Activated T-helper 1 cell treated with anti-CD3 and anti-CD28 coated beads, Interleukin-12 subunit alpha, Interleukin-12 subunit beta, Interleukin-2, Interleukin-4 antibody, amounts not matched to agents 30 ng/mL and 10 ng/mL and 1 ng/mL, durations not matched to agents 14 hours and 24 hours and 36 hours (primary cell): Measurements from ENCODE around the gene TCN2. TPM values are rescaled to one million over a fixed set of nuclear protein-coding genes. Genes with fewer than 3 reads are reported as not detected.
"Not testable (repeated sequence)": the region's sequence is repeated elsewhere in the genome, so short reads cannot be mapped to it uniquely, and the experiment has no call there.

ENCODE experiments used
- DNase-seq: peaks from one replicate; pipeline ENCODE4 v3.0.0; 2021; ENCODE audit warnings: low spot score
- H3K27ac Mint-ChIP-seq: one replicate; pipeline ENCODE4 v1.8.0; 2021; ENCODE audit warnings: mild to moderate bottlenecking, mixed read lengths
- H3K27me3 Mint-ChIP-seq: one replicate; pipeline ENCODE4 v1.8.0; 2022; ENCODE audit warnings: mild to moderate bottlenecking, moderate library complexity, mixed read lengths; ENCODE audit not compliant: insufficient read depth
- H3K36me3 Mint-ChIP-seq: one replicate; pipeline ENCODE4 v1.8.0; 2021; ENCODE audit warnings: low read depth, mixed read lengths
- H3K4me1 Mint-ChIP-seq: one replicate; pipeline ENCODE4 v1.8.0; 2021; ENCODE audit warnings: low read depth, mixed read lengths
- H3K4me3 Mint-ChIP-seq: one replicate; pipeline ENCODE4 v1.8.0; 2021; ENCODE audit warnings: mild to moderate bottlenecking, moderate library complexity, mixed read lengths
- H3K9me3 Mint-ChIP-seq: one replicate; pipeline ENCODE4 v1.8.0; 2021; ENCODE audit warnings: mixed read lengths
- intact Hi-C: fragments of 100-400 bp; cut with micrococcal nuclease; formaldehyde crosslinking; loops from one replicate; pipeline ENCODE4 v1.15.1; 2024
- total RNA-seq: library from RNA; stranded (reverse); gene quantifications from 2 replicates; pipeline ENCODE4 v1.2.3, GENCODE V29; 2022

TCN2 gene
- total RNA-seq: 0.23 and 0.34 TPM in 2 replicates

DNA sequence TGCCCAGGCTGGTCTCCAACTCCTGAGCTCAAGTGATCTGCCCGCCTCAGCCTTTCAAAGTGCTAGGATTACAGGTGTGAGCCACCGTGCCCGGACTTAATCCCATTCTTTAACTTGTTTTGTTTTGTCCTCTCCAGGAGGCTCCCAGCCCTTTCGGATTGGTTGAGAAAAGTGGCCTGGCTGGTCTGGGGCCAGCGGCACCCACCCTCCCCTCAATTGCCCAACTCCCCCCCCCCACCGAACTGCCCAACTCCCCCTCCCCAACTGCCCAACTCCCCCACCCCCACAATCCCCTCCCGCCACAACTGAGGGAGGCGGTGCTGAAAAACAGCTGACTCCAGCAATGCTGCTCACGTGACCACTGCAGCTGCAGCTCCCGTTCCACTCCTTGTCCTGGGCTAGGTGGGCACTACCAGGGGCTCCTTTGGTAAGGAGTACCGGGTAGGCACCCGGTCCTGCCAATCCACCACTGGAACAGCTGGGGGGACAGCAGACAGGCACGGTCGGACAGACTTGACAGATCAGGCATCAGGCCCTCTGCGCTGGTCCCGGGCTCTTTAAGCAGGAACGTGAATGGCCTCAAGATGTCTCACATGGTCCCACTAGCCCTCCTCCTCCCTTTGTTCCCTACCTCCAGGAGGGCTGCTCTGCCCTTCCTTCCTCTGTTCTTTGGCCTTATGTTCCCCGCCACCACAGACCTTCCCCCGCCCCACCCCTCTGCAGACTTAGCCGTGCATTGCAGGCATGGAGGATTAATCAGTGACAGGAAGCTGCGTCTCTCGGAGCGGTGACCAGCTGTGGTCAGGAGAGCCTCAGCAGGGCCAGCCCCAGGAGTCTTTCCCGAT, at the start of gene TCN2:
TSS of gene TCN2 (plus strand) at position 720 of the 845 bp plus-strand sequence. CDS start 158 bp downstream, outside the sequence.
- peak within 1 kb of the TSS; percentile 82 for H3K4me3 Mint-ChIP-seq
- peak within 1 kb of the TSS; percentile 47 for H3K27ac Mint-ChIP-seq
- no peaks in the 10 kb centered on the region for H3K27me3 Mint-ChIP-seq
- H3K36me3 Mint-ChIP-seq: peaks cover 1% of the 10 kb centered on the region
- peaks cover 65% of the 10 kb centered on the region for H3K4me1 Mint-ChIP-seq
- H3K9me3 Mint-ChIP-seq: no peaks in the 10 kb centered on the region
- intact Hi-C loops: no loop called here
- DNase-seq: peak; percentile 19

DNA sequence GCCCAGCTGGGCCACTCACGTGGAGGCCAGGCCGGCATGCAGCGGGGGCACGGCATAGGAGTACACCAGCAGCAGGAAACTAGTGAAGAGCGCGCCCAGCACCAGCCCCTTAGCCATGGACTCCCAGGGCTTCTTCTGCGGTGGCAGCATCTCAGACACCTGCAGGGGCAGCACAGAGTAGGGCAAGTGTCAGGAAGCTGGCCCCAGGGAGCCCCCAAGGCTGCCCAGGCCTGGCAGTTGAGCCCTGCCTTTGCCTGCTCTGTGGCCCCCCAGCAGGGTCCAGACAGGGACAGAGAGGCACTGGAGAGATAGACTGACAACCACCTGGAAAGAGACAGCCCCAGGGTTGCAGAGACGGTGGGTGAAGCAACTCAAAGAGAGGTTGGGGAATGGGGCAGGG, 49.7 kb upstream of the TCN2 start:
- intact Hi-C loops: no loop called here
- Mint-ChIP-seq H3K27me3 (no peaks in the 10 kb centered on the region), H3K27ac (no peak overlapping the region), H3K4me1 (no peaks in the 10 kb centered on the region), H3K4me3 (no peak overlapping the region), H3K9me3 (no peaks in the 10 kb centered on the region), H3K36me3 (no peaks in the 10 kb centered on the region)
- DNase-seq: no peak

DNA sequence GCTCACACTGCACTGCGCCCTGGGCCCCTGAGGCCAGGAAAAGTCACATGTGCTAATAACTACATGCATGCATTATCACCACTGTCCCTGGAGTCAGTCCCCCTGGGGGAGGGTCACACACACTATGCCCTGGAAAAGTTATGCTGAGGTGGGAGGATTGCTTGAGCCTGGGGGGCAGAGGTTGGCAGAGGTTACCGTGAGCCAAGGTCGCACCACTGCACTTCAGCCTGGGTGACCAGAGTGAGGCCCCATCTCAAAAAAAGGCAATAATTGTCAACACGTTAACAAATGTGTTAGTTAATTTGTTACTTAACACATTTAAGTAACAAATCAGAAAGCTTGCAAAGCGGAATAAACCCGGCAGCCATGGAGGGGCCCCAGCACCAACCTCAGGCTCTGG, 47.1 kb upstream of the TCN2 start:
- H3K4me1 Mint-ChIP-seq: no peaks in the 10 kb centered on the region
- no peak for DNase-seq
- H3K27me3 Mint-ChIP-seq: no peaks in the 10 kb centered on the region
- H3K27ac Mint-ChIP-seq: no peak overlapping the region
- no peak overlapping the region for H3K4me3 Mint-ChIP-seq
- no peaks in the 10 kb centered on the region for H3K36me3 Mint-ChIP-seq
- no peaks in the 10 kb centered on the region for H3K9me3 Mint-ChIP-seq
- intact Hi-C loops: no loop called here

DNA sequence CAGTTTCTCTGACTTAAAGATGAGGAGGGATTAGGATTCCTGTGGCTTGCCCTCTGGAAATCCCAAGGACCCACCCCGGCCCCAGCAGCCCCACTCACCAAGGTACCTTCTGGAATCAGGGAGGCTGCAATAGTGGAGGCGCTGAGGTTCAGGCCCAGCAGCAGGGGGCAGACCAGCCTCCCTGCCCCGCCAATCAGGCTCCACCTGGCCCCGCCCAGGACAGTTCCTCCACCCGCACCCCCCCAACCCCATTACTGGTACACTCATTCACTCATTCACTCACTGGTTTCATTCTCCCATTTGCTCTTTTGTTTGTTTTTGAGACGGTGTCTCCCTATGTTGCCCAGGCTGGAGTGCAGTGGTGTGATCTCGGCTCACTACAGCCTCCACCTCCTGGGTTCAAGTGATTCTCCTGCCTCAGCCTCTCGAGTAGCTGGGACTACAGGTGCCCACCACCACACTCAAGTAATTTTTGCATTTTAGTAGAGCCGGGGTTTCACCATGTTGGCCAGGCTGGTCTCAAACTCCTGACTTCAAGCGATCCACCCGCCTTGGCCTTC, 46.3 kb upstream of the TCN2 start:
- H3K36me3 Mint-ChIP-seq, H3K27me3 Mint-ChIP-seq, H3K9me3 Mint-ChIP-seq, intact Hi-C loops, H3K4me3 Mint-ChIP-seq, H3K4me1 Mint-ChIP-seq, H3K27ac Mint-ChIP-seq, DNase-seq: not testable (repeated sequence)

DNA sequence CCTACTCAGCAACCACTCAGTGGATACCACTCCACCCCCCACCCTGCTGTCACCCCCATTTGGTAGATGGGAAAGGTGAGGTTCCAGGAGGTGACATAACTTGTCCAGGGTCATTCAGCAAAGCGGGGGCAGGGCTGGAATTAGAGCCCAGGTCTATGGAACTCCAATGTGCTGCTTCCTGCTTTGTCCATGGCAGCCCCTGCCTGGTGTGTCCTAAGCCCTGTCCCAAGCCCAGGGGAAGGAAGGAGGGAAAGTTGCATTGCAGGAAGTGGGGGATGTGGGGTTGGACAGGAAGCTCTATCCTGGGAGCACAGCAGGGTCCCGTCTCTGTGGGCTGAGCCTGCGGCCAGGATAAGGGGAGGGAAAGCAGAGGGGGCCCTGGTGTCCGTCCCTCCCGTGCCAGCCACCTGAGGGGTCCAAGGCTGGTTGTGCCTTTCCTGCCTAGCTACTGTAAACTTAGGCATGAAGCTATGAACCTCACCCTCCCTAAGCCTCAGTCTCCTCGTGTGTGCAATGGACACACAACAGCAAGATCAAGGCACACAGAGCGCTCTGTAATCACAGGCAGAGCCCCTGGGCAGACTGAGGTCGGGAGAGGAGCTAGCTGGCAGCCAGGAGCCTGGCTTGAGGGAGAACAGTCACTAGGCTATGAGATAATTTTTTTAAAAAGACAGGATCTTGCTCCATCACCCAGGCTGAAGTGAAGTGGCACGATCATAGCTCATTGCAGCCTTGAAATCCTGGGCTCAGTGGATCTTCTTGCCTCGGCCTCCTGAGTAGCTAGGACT, 45.4 kb upstream of the TCN2 start:
- Mint-ChIP-seq H3K27me3 (no peaks in the 10 kb centered on the region), H3K9me3 (no peaks in the 10 kb centered on the region), H3K4me3 (no peak overlapping the region), H3K4me1 (no peaks in the 10 kb centered on the region), H3K36me3 (no peaks in the 10 kb centered on the region), H3K27ac (no peak overlapping the region)
- no peak for DNase-seq
- intact Hi-C loops: no loop called here

DNA sequence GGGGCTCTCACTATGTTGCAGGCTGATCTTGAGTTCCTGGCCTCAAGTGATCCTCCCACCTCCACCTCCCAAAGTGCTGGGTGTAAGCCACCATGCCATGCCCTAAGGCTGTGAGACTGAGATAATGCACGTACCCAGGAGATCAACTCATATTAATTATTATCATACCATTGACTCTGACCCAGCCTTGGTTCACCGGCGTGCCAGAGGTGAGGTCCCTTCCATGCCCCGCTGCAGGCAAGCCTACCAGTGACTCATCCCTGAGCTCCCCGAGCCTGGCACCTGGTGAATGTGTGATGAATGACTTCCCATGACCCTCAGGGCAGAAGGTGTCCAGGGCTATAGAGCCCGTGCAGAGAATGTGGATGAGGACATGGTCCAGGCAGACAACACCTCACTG, 44.6 kb upstream of the TCN2 start:
- intact Hi-C loops: no loop called here
- Mint-ChIP-seq H3K4me3 (no peak overlapping the region), H3K4me1 (no peaks in the 10 kb centered on the region), H3K27ac (no peak overlapping the region), H3K36me3 (no peaks in the 10 kb centered on the region), H3K9me3 (no peaks in the 10 kb centered on the region), H3K27me3 (peaks cover 3% of the 10 kb centered on the region)
- no peak for DNase-seq

DNA sequence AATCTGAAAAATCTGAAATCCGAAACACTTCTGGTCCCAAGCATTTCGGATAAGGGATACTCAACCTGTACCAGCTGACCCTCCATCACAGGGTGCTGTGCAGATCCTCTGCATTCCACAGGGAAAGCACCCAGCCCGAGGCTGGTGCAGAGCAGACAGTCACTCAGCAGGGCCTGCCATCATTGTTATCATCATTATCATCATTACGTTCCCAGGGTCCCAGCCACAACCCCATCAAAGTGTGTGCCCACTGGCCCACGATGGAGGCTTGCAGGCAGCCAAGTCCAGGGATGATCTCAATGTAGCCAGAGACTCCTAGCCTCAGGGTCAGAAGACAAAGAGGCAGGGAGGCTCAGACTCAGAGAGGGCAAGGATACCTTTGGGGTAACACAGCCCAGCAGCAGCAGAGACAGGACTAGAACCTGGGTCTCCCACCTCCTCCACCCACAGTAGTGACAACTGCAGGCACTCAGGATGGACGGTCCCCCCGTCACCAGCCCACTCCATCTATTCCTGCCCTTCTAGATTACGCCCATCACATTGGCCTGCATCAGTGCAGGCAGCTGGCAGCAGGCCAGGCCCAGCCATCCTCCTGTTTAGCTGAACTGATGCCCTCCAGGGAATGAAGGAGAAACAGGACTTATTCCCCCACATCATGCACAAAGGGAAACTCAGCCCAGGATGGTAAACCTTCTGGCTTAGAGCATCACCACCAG, 42.8 kb upstream of the TCN2 start:
- DNase-seq: no peak
- Mint-ChIP-seq H3K27ac (no peak overlapping the region), H3K27me3 (peaks cover 3% of the 10 kb centered on the region), H3K9me3 (no peaks in the 10 kb centered on the region), H3K4me1 (no peaks in the 10 kb centered on the region), H3K36me3 (no peaks in the 10 kb centered on the region), H3K4me3 (no peak overlapping the region)
- intact Hi-C loops: no loop called here

DNA sequence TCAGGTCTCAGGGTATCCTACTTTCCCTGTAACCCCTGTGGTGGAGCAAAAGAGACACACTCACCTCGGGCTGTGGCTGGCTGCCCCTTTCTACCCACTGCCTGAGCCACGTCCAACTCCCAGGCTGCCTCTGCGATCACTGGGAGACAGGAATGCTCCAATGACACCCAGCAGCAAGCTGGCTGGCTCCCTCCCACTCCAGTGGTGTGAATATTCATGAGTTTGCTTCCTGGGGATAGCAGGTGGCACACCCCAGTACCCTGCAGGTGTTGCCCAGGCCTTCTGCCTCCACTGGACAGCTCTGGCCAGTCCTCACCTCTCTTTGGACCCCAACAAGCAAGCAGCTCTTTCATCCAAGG, 42.2 kb upstream of the TCN2 start:
- no peaks in the 10 kb centered on the region for H3K9me3 Mint-ChIP-seq
- no peak for DNase-seq
- H3K4me3 Mint-ChIP-seq: no peak overlapping the region
- H3K27me3 Mint-ChIP-seq: peaks cover 3% of the 10 kb centered on the region
- H3K27ac Mint-ChIP-seq: no peak overlapping the region
- no peaks in the 10 kb centered on the region for H3K36me3 Mint-ChIP-seq
- no peaks in the 10 kb centered on the region for H3K4me1 Mint-ChIP-seq
- intact Hi-C loops: no loop called here

DNA sequence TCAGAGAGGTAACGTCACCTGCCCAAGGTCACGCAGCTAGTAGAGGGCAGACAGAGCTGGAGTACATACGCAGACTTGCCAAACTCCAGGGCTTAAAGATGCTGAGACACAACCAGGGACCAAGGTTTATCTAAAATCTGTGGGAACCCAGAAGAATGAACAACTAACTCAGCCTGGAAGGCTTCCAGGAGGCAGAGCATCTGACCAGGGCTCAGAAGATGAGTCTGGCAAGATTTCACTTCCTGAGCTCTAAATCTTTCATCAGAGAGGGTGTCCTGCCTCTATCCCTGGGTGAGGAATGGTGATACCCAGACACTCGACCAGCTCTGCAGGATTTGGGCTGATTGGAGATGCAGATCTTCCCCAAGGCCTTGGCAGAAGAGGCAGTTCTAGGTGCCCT, 41.6 kb upstream of the TCN2 start:
- peaks cover 3% of the 10 kb centered on the region for H3K27me3 Mint-ChIP-seq
- H3K4me3 Mint-ChIP-seq: no peak overlapping the region
- H3K27ac Mint-ChIP-seq: no peak overlapping the region
- H3K4me1 Mint-ChIP-seq: no peaks in the 10 kb centered on the region
- intact Hi-C loops: no loop called here
- no peaks in the 10 kb centered on the region for H3K9me3 Mint-ChIP-seq
- no peaks in the 10 kb centered on the region for H3K36me3 Mint-ChIP-seq
- DNase-seq: no peak

DNA sequence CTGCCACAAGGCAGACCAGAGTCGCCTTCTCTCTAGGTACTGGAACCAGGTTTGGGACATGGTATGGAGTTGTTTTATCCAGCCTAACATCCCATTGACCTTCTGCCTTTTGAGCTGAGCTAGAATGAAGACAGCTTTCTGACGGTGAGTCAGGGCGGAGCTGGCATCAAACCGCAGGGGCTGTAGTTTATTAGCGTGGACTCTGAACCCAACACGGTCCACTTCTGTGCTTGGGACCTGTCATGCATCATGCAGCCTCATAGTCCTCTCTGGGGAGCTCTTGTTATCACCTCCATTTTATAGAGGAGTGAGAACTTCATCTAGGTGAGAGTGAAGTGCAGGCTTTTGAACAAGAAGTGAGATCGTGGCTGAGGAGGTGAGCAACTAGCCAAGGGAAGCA, 40.8 kb upstream of the TCN2 start:
- no peaks in the 10 kb centered on the region for H3K4me1 Mint-ChIP-seq
- H3K27me3 Mint-ChIP-seq: peaks cover 3% of the 10 kb centered on the region
- no peak for DNase-seq
- no peaks in the 10 kb centered on the region for H3K9me3 Mint-ChIP-seq
- no peaks in the 10 kb centered on the region for H3K36me3 Mint-ChIP-seq
- intact Hi-C loops: no loop called here
- no peak overlapping the region for H3K27ac Mint-ChIP-seq
- no peak overlapping the region for H3K4me3 Mint-ChIP-seq

DNA sequence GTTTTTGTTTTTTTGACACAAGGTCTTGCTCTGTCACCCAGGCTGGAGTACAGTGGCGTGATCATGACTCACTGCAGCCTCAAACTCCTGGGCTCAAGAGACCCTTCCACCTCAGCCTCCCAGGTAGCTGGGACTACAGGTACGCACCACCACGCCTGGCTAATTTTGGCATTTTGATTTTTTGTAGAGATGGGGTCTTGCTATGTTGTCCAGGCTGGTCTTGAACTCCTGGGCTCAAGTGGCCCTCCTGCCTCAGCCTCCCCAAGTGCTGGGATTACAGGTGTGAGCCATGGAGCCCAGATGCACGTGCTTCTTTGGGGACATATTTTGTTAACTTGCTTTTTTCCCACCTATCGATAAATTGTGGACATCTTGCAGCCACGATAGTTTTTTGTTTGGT, 39.7 kb upstream of the TCN2 start:
- H3K27me3 Mint-ChIP-seq, H3K4me3 Mint-ChIP-seq, H3K27ac Mint-ChIP-seq, DNase-seq, H3K9me3 Mint-ChIP-seq, H3K36me3 Mint-ChIP-seq, intact Hi-C loops, H3K4me1 Mint-ChIP-seq: not testable (repeated sequence)

DNA sequence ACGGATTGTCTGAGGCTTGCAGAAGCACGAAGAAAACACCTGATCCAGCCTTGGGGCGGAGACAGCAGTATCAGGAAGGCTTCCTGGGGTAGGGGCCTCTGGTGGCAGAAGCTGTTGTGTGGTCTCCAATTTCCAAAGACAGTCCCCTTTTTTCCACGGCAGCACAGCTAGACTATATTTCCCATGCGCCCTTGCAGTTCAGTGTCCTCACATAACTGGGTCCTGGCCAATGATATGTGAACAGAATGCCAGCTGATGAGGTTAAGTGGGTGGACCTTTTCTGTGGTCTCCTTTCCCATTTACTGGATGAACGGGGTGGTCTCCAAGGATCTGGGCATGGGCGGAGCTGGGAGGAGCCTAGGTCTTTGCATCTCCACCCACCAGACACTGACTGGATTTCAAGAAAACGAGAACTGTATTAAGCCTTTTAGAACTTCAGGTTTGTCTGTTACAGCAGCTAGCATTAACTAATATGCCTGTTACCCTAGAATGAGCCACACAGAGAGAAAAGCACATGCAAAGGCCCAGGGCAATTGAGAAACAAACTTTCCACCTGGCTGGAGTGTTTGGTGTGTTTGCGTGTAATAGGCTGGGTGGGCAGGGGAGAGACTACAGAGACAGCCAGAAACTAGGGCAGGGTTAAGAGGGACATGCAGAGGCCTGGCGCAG, 38.7 kb upstream of the TCN2 start:
- no peak for DNase-seq
- H3K4me1 Mint-ChIP-seq: no peaks in the 10 kb centered on the region
- peaks cover 3% of the 10 kb centered on the region for H3K27me3 Mint-ChIP-seq
- H3K27ac Mint-ChIP-seq: no peak overlapping the region
- no peaks in the 10 kb centered on the region for H3K9me3 Mint-ChIP-seq
- no peak overlapping the region for H3K4me3 Mint-ChIP-seq
- no peaks in the 10 kb centered on the region for H3K36me3 Mint-ChIP-seq
- intact Hi-C loops: no loop called here
